ENCODE results near the gene MYL5. TPM values are rescaled to one million over a fixed set of nuclear protein-coding genes. Genes with fewer than 3 reads are reported as not detected.

MYL5 gene
- total and polyA plus RNA-seq, 2 of the 4 experiments (the other 2 are of a cell fraction), result 9.1 to 16.0 TPM

DNA sequence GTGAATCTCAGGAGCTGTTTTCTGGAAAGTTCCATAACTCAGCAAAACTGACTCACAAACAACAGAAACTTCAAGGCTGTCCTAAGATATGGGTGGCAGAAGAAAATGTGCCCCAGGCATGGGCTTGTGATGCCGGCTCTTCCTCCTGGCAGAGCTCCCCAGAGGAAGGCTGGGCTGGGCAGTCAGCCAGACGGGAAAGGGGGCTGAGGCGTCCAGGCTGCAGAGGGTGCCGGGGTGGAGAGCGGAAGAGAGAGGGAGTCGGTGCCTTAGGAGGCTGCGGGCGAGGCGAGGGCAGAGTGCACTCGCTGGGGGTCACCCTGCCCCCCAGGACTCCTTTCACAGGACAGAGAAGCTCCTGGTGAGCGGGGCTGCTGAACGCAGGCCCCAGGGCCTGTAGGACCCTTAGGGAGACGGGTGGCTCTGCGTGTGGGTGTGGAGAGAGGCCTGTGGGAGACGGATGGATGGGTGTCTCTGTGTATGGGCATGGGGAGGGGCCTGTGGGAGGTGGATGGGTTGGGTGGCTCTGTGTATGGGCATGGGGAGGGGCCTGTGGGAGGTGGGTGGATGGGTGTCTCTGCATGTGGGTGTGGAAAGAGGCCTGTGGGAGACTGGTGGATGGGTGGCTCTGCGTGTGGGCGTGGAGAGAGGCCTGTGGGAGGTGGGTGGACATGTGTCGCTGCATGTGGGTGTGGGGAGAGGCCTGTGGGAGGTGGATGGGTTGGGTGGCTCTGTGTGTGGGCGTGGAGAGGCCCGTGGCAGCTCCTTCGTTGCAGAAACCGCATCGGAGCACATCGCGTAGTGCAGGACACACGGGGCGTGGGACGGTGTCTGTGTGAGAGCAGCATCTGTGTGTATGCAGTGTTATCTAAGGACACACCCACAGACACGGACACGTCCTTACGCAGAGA is 47.2 kb downstream of the MYL5 start:
- H3K14ac ChIP-seq (replicated peaks; ENCODE audit: low read depth, low read length), result no peak overlapping the region
- H3K27ac ChIP-seq (ENCODE audit: insufficient read depth, low read length), result no peak overlapping the region
- peaks cover 12% of the 10 kb centered on the region for H3K4me1 ChIP-seq (ENCODE audit: control insufficient read depth, insufficient read depth, low read length)
- ChIA-PET CTCF (no interaction called here), POLR2A (ENCODE audit: unreplicated experiment) (no interaction called here)
- H4K5ac ChIP-seq (ENCODE audit: low read depth, low read length), result no peak overlapping the region
- DNase-seq (no peak), ATAC-seq (ENCODE audit: low read depth) (peak; percentile 15)
- no peak overlapping the region for H3K4me2 ChIP-seq (ENCODE audit: low read depth, low read length)
- no peak overlapping the region for H4K91ac ChIP-seq (ENCODE audit: insufficient read depth, low read depth, low read length)
- no peak overlapping the region for H3K4ac ChIP-seq (ENCODE audit: low read depth, low read length)
- BruUV-seq (replicated peaks), result no TSS peak
- peaks cover 22% of the 10 kb centered on the region for H3K36me3 ChIP-seq (ENCODE audit: control insufficient read depth, insufficient read depth, low read length)
- TF ChIP-seq, protein P1, sequence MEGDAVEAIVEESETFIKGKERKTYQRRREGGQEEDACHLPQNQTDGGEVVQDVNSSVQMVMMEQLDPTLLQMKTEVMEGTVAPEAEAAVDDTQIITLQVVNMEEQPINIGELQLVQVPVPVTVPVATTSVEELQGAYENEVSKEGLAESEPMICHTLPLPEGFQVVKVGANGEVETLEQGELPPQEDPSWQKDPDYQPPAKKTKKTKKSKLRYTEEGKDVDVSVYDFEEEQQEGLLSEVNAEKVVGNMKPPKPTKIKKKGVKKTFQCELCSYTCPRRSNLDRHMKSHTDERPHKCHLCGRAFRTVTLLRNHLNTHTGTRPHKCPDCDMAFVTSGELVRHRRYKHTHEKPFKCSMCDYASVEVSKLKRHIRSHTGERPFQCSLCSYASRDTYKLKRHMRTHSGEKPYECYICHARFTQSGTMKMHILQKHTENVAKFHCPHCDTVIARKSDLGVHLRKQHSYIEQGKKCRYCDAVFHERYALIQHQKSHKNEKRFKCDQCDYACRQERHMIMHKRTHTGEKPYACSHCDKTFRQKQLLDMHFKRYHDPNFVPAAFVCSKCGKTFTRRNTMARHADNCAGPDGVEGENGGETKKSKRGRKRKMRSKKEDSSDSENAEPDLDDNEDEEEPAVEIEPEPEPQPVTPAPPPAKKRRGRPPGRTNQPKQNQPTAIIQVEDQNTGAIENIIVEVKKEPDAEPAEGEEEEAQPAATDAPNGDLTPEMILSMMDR (conservative IDR thresholded peaks at IDR 0.05; ENCODE audit: low read depth, low read length), result no peak
- TF ChIP-seq ELK1 (IDR thresholded peaks at IDR 0.05; ENCODE audit: borderline replicate concordance, low read depth, low read length), result no peak
- no peak for TF ChIP-seq FOS (IDR thresholded peaks at IDR 0.05; ENCODE audit: low read depth, low read length)
- TF ChIP-seq POLR2A (IDR thresholded peaks at IDR 0.05; ENCODE audit: low read depth, low read length), result no peak
- no peak for TF ChIP-seq RCOR1 (IDR thresholded peaks at IDR 0.05; ENCODE audit: insufficient replicate concordance, low read length)
- TF ChIP-seq CHD1 (IDR thresholded peaks at IDR 0.05; ENCODE audit: low read depth, low read length), result no peak
- TF ChIP-seq RFX5 (IDR thresholded peaks at IDR 0.05; ENCODE audit: low read depth, low read length), result no peak
- TF ChIP-seq, protein P2, sequence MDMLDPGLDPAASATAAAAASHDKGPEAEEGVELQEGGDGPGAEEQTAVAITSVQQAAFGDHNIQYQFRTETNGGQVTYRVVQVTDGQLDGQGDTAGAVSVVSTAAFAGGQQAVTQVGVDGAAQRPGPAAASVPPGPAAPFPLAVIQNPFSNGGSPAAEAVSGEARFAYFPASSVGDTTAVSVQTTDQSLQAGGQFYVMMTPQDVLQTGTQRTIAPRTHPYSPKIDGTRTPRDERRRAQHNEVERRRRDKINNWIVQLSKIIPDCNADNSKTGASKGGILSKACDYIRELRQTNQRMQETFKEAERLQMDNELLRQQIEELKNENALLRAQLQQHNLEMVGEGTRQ (IDR thresholded peaks at IDR 0.05; ENCODE audit: low read depth, low read length), result no peak
- intact Hi-C loops (cut with micrococcal nuclease), result no loop called here
- no peak overlapping the region for H3K18ac ChIP-seq (ENCODE audit: low read depth, low read length)
- H3K23ac ChIP-seq (ENCODE audit: low read depth, low read length), result no peak overlapping the region
- no peaks in the 10 kb centered on the region for H3K9me3 ChIP-seq (ENCODE audit: control insufficient read depth, insufficient read depth, low read length)
- peak overlapping the region; percentile 1 for H2AK9ac ChIP-seq (replicated peaks; ENCODE audit: low read depth, low read length, poor library complexity)
- H3K4me3 ChIP-seq (ENCODE audit: insufficient read depth, low read depth, low read length), result no peak overlapping the region
- no peak overlapping the region for H2AK5ac ChIP-seq (ENCODE audit: low read depth, low read length)
- in situ Hi-C loops (cut with MboI; ENCODE audit: low sequenced_read_pairs), result no loop called here
- peaks cover 7 to 51% of the 10 kb centered on the region in 2 experiments for H3K79me1 ChIP-seq (ENCODE audit: low read depth in 1 of 2, low read length in 2 of 2)
- H4K8ac ChIP-seq (ENCODE audit: low read depth in 2 of 2, low read length in 2 of 2), result no peak overlapping the region
- H4K20me1 ChIP-seq (ENCODE audit: insufficient read depth, low read length), result peaks cover 82% of the 10 kb centered on the region
- H2AFZ ChIP-seq (replicated peaks; ENCODE audit: low read length, poor library complexity), result no peak overlapping the region
- peaks cover 4% of the 10 kb centered on the region; the same call in 1 of the 2 replicates for H3K9me1 ChIP-seq (ENCODE audit: insufficient read depth, low read length)
- H3K56ac ChIP-seq (ENCODE audit: extremely low read depth, insufficient read depth, low read length), result no peak overlapping the region
- no peaks in the 10 kb centered on the region for H3K27me3 ChIP-seq (ENCODE audit: control insufficient read depth, insufficient read depth, low read length)
- WGBS, 2 experiments (ENCODE audit: extremely low coverage in 2 of 2, insufficient read length in 1 of 2), result 87% methylated on average over 12 of the region's 31 CpGs; no CpG with 5 or more reads in 1 of the 2 experiments
- no peak overlapping the region for H2BK120ac ChIP-seq (ENCODE audit: low read depth, low read length)
- dilution Hi-C loops (cut with HindIII; ENCODE audit: low sequenced_read_pairs, unreplicated experiment), result no loop called here
- H3K9ac ChIP-seq (ENCODE audit: low read depth, low read length), result no peak overlapping the region
- no peak overlapping the region for H2BK20ac ChIP-seq (ENCODE audit: low read depth, low read length)
- no peak overlapping the region for H2BK5ac ChIP-seq (ENCODE audit: low read depth, low read length, poor library complexity, severe bottlenecking)
- H2BK15ac ChIP-seq (ENCODE audit: low read depth, low read length), result no peak overlapping the region

All from IMR-90 (cell line).